ENCODE results near the gene L1CAM. TPM values are rescaled to one million over a fixed set of nuclear protein-coding genes. Genes with fewer than 3 reads are reported as not detected.

The L1CAM gene
- total and polyA plus RNA-seq, 9 of the 15 experiments (the other 6 are each of a cell fraction or from before 2014, with no cell fraction given): 0.09 to 0.86 (median 0.26) TPM; not detected in 3

- 6% methylated on average over 3 of the region's 3 CpGs for WGBS (ENCODE audit: insufficient coverage, low coverage, missing lambda C conversion rate)
- DNase-seq (ENCODE audit: extremely low read depth in 1 of 4, low spot score in 3 of 4): no peak
- in situ Hi-C loops (cut with MboI): no loop called here
Measured at GRCh38 chrX:153845842-153846241, 40.1 kb downstream of the L1CAM start.

More at GRCh38 chrX:153845842-153846241, 40.1 kb downstream of the L1CAM start:
- H3K27ac ChIP-seq (ENCODE audit: extremely low read depth, low read depth, low read length): no peak overlapping the region
- H3K9ac ChIP-seq (ENCODE audit: insufficient read depth in 1 of 2, low read depth in 2 of 2, low read length in 2 of 2): no peak overlapping the region
- no peak overlapping the region for H3K4me3 ChIP-seq
- peak; percentile 40 for TF ChIP-seq MEIS2 (IDR thresholded peaks at IDR 0.05; ENCODE audit: partially characterized antibody)
- TF ChIP-seq MEF2A (IDR thresholded peaks at IDR 0.05; ENCODE audit: control insufficient read depth, low read depth, low read length): no peak
- no peak for TF ChIP-seq PBX2 (CRISPR knock-in tag; IDR thresholded peaks at IDR 0.05; ENCODE audit: low read depth)
- TF ChIP-seq PBX2 (tag; conservative IDR thresholded peaks at IDR 0.05; ENCODE audit: low read depth): peak; percentile 51; the same call in 1 of the 2 replicates
- ChIA-PET CTCF (ENCODE audit: low intra/inter-chr PET ratio) (no interaction called here), POLR2A (interaction anchor here (0.8 kb wide), 1 partner anchor 8 kb away, joined by 3 read pairs; no protein-coding TSS in a partner anchor)
- no peaks in the 10 kb centered on the region for H3K4me1 ChIP-seq (replicated peaks in 1 of 2; ENCODE audit: control insufficient read depth in 2 of 2, insufficient read depth in 2 of 2, low read length in 2 of 2)
- BruUV-seq (replicated peaks): no TSS peak
- ATAC-seq (no peak), FAIRE-seq (no peak)
- no peaks in the 10 kb centered on the region for H4K20me1 ChIP-seq (replicated peaks; ENCODE audit: control insufficient read depth, insufficient read depth, low read length)
- H3K27me3 ChIP-seq (ENCODE audit: control insufficient read depth in 2 of 2, insufficient read depth in 2 of 2, low read length in 2 of 2): no peaks in the 10 kb centered on the region
- H3K4me2 ChIP-seq (ENCODE audit: insufficient read depth, low read length): no peak overlapping the region
- H3K36me3 ChIP-seq (ENCODE audit: control insufficient read depth, insufficient read depth, low read length): no peaks in the 10 kb centered on the region
- no peak overlapping the region for H2AFZ ChIP-seq (ENCODE audit: low read depth, low read length)
- intact Hi-C loops (cut with micrococcal nuclease): no loop called here
- H3K9me1 ChIP-seq (ENCODE audit: control insufficient read depth, insufficient read depth, low read length): no peaks in the 10 kb centered on the region
- no peaks in the 10 kb centered on the region for H3K9me3 ChIP-seq (replicated peaks; ENCODE audit: control insufficient read depth, insufficient read depth, low read depth, low read length)
- no peaks in the 10 kb centered on the region for H3K79me2 ChIP-seq (ENCODE audit: control insufficient read depth, insufficient read depth, low read length)

All from K562 (cell line).